ENCODE results near the gene TCEANC2.

DNA sequence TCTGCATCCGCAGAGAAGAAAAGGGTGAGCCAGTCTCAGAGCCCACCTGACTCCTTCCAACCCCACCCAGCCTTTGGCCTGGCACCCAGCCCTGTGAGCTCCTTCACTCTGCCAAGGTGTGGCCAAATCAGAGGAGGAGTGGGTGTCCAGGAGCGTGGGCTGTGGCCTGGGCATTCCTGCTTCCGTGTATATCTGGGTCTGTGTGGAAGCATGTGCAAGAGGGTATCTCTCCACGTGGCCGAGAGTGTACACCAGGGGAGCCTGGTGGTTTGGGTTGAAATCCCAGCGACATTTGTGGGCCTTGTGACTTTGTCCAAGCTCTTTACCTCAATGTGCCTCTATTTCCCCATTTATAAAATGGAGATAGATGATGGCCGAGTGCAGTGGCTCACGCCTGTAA, 69.6 kb downstream of the TCEANC2 start:
- TF ChIP-seq EZH2phosphoT487 (IDR thresholded peaks at IDR 0.05; ENCODE audit: low read depth) = no peak
- TF ChIP-seq, protein P1, sequence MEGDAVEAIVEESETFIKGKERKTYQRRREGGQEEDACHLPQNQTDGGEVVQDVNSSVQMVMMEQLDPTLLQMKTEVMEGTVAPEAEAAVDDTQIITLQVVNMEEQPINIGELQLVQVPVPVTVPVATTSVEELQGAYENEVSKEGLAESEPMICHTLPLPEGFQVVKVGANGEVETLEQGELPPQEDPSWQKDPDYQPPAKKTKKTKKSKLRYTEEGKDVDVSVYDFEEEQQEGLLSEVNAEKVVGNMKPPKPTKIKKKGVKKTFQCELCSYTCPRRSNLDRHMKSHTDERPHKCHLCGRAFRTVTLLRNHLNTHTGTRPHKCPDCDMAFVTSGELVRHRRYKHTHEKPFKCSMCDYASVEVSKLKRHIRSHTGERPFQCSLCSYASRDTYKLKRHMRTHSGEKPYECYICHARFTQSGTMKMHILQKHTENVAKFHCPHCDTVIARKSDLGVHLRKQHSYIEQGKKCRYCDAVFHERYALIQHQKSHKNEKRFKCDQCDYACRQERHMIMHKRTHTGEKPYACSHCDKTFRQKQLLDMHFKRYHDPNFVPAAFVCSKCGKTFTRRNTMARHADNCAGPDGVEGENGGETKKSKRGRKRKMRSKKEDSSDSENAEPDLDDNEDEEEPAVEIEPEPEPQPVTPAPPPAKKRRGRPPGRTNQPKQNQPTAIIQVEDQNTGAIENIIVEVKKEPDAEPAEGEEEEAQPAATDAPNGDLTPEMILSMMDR (IDR thresholded peaks at IDR 0.05; ENCODE audit: low read depth, low read length) = no peak
